ENCODE measurements around the gene ACTR2.
A peak's percentile ranks its signal among the peaks of the same experiment; 100 is the strongest.
"Not testable (repeated sequence)": the region's sequence is repeated elsewhere in the genome, so short reads cannot be mapped to it uniquely, and the experiment has no call there.

ACTR2 gene

DNA sequence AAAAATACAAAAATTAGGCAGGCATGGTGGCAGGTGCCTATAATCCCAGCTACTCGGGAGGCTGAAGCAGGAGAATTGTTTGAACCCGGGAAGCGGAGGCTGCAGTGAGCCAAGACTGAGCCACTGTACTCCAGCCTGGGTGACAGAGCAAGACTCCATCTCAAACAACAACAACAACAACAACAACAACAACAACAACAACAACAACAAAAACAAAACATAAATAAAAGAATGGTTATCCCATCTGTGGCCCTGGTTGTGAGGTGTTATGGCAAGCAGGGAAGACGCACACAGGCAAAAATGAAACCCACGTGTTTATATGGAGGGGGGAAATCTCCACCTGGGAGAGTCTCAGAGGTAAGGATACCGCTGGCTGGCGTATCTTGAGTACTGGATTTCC lies 89.7 kb downstream of the ACTR2 start:
- DNase-seq = not testable (repeated sequence)

DNA sequence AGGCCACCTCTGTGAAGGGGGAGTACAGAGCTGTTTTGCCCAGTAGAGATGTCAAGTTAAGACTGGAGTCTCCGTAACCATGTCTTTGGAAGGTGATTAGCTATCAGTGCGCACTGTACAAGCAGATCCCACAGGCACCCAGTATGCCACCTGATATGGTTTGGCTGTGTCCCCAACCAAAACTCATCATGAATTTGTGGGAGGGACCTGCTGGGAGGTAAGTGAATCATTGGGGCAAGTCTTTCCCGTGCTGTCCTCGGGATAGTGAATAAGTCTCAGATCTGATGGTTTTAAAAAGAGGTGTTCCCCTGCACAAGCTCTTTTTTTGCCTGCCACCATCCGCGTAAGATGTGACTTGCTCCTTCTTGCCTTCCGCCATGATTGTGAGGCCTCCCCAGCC lies 90.2 kb downstream of the ACTR2 start:
- no peak for DNase-seq

DNA sequence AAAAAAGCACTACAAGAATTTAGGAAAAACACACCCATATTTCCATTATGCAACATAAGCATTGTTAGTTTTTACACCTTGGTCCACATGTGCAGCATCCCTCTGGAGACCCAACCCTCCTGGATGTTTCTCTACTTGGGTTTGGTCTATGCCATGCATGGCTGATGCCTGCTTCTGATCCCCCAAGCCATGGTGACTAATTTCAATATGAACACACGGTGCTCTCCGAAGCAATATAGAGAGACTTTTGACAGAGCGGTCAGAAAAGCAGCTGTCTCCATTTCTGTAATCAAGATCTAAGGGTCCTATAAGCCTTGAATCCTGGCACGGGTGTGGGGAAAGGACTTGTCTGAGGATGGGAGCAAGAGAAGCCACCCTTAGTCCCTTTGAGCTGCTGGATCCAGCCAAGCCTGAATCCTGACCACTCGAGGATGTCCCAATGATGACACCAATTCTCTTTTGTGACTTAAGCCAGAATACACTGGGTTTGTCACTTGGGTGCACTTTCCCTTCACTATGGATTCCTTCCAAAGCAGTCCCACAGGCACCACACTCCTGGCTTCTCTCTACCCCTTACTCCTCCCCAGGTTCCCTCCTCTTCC lies 91.5 kb downstream of the ACTR2 start:
- no peak for DNase-seq

- DNase-seq = no peak
Observed at GRCh38 chr2:65319674-65320041, 92.0 kb downstream of the ACTR2 start.

- DNase-seq = peak; percentile 7
Observed at GRCh38 chr2:65320042-65320725, 92.6 kb downstream of the ACTR2 start.
